Calu3 (cell line): Measurements from ENCODE around the gene C10orf95. TPM values are rescaled to one million over a fixed set of nuclear protein-coding genes. Genes with fewer than 3 reads are reported as not detected.

ENCODE experiments used
- BruUV-seq: library from RNA; stranded (reverse); fragments of 400-500 nt; replicated peaks from 2 replicates; lab custom pipeline; 2021; lab: Mats Ljungman, UMichigan
- CTCF ChIA-PET: fragments of 300-600 bp; sonication (Branson Sonifier 250); formaldehyde crosslinking; loops from one replicate; lab custom pipeline; 2022; ENCODE audit warnings: antibody characterized with exemption; lab: Charles Lee
- DNase-seq: peaks from one replicate; pipeline ENCODE4 v3.0.0; 2022
- H3K27ac Mint-ChIP-seq: one replicate; pipeline ENCODE4 v1.8.0; 2022; ENCODE audit warnings: mixed read lengths; ENCODE audit not compliant: unreplicated experiment
- H3K27me3 Mint-ChIP-seq: one replicate; pipeline ENCODE4 v1.8.0; 2022; ENCODE audit warnings: mixed read lengths; ENCODE audit not compliant: unreplicated experiment
- H3K36me3 Mint-ChIP-seq: one replicate; pipeline ENCODE4 v1.8.0; 2022; ENCODE audit warnings: mild to moderate bottlenecking, moderate library complexity, mixed read lengths; ENCODE audit not compliant: insufficient read depth, unreplicated experiment
- H3K4me1 Mint-ChIP-seq: one replicate; pipeline ENCODE4 v1.8.0; 2022; ENCODE audit warnings: mild to moderate bottlenecking, low read depth, mixed read lengths; ENCODE audit not compliant: unreplicated experiment
- H3K4me3 Mint-ChIP-seq: one replicate; pipeline ENCODE4 v1.8.0; 2022; ENCODE audit warnings: mild to moderate bottlenecking, low read depth, moderate library complexity, mixed read lengths; ENCODE audit not compliant: unreplicated experiment
- H3K9me3 Mint-ChIP-seq: one replicate; pipeline ENCODE4 v1.8.0; 2022; ENCODE audit warnings: low read depth, mixed read lengths; ENCODE audit not compliant: unreplicated experiment
- intact Hi-C: fragments of 100-400 bp; cut with micrococcal nuclease; formaldehyde crosslinking; loops from one replicate; pipeline ENCODE4 v1.10.0; 2022; ENCODE audit not compliant: unreplicated experiment
- total RNA-seq: library from RNA; stranded (reverse); gene quantifications from 2 replicates; pipeline ENCODE4 v1.2.3, GENCODE V29; 2022
- TF ChIP-seq, protein P1 (sequence below): fragments of 200-600 bp; IDR thresholded peaks from one replicate; pipeline ENCODE4 v1.8.0; 2022; ENCODE audit warnings: antibody characterized with exemption; ENCODE audit not compliant: unreplicated experiment

Gene C10orf95
- total RNA-seq, 1 experiment from 2014 or later: 0.57 TPM

DNA sequence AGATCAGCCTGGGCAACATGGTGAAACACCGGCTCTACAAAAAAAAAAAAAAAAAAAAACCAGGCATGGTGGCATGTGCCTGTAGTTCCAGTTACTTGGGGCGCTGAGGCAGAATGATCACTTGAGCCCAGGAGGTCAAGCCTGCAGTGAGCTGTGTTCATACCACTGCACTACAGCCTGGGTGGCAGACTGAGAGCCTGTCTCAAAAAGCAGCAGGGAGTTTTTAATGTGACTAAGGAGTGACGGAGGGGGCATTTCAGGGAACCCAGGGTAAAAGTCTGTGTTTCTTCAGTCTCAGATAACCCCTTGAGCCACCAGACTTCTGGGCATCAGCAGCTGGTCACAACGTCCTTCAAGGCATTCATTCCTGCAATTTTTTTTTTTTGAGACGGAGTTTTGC, 2.2 kb upstream of the C10orf95 start:
- TF ChIP-seq, protein P1, sequence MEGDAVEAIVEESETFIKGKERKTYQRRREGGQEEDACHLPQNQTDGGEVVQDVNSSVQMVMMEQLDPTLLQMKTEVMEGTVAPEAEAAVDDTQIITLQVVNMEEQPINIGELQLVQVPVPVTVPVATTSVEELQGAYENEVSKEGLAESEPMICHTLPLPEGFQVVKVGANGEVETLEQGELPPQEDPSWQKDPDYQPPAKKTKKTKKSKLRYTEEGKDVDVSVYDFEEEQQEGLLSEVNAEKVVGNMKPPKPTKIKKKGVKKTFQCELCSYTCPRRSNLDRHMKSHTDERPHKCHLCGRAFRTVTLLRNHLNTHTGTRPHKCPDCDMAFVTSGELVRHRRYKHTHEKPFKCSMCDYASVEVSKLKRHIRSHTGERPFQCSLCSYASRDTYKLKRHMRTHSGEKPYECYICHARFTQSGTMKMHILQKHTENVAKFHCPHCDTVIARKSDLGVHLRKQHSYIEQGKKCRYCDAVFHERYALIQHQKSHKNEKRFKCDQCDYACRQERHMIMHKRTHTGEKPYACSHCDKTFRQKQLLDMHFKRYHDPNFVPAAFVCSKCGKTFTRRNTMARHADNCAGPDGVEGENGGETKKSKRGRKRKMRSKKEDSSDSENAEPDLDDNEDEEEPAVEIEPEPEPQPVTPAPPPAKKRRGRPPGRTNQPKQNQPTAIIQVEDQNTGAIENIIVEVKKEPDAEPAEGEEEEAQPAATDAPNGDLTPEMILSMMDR: no peak
- Mint-ChIP-seq H3K36me3 (peaks cover 35% of the 10 kb centered on the region), H3K27me3 (no peaks in the 10 kb centered on the region), H3K27ac (no peak overlapping the region), H3K4me1 (no peaks in the 10 kb centered on the region), H3K9me3 (no peaks in the 10 kb centered on the region), H3K4me3 (no peak overlapping the region)
- BruUV-seq: no TSS peak
- CTCF ChIA-PET: no interaction called here
- no peak for DNase-seq
- intact Hi-C loops: no loop called here

DNA sequence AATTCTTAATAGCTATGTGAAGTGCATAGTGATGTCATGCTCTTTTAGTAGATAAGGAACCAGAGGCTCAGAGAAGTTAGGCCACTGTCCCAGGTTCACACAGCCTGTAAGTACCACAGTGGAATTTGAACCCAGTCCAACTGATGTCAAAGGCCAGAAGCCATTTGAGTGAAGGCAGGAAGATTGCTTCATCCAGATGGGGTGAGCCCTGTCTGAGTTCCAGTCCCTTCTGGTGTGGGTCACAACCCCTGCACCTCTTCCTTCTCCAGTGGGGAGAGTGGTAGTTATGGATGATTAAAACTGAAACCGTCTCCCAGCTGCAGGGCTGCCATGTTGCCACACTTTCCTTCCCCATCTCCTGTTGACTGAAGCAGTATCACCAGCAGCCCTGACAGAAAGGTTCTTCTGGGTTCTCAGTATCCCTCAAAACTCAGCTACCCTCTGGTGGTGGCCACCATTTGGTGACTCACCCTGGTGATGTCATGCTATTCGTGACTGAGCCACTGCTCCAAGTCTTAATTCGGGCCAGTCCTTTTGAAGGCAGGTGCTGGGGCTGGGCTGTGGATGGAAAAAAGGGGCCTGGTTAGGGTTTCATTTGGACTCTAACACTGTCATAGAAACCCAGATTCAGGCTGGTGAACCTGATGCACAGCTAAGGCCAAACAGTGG, 1.5 kb upstream of the C10orf95 start:
- Mint-ChIP-seq H3K4me3 (no peak overlapping the region), H3K9me3 (no peaks in the 10 kb centered on the region), H3K4me1 (no peaks in the 10 kb centered on the region), H3K36me3 (peaks cover 31% of the 10 kb centered on the region), H3K27ac (no peak overlapping the region), H3K27me3 (no peaks in the 10 kb centered on the region)
- CTCF ChIA-PET: no interaction called here
- DNase-seq: no peak
- no TSS peak for BruUV-seq
- intact Hi-C loops: no loop called here
- TF ChIP-seq, protein P1: no peak

DNA sequence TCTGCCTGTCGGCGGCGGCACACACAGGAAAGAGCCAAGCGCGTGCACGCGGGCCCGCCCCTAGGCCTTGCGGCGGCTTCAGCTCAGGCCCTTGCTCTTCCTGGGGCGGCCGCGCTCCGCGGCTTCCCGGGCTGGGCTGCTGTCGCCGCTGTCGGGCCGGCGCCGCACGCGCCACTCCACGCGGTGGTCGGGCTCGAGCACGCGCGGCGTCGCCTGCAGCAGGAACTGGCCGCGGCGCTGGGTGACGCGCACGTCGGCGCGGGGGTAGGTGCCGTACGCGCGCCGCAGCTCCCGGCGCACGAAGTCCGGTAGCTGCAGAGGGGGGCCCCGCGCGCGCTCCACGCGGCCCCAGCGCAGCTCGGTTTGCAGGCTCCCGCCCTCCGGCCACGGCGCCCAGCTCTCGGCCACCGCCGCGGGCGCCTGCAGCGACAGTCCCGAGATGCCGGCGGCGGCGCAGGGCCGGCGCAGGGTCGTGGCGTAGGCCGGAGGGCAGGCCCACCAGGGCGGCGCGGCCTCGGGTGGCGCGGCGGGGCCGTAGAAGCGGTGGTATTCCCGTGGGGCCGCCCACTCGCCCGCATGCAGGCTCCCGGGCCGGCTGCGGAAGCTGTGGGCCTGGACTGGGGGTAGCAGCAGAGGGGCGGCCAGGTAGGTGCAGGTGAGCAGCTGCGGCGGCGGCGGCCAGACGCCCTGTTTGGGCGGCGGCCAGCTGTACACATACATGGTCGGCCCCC, 804 bp downstream of the C10orf95 start:
- CTCF ChIA-PET: interaction anchor here (0.7 to 1.6 kb wide), 4 partner anchors 12 to 103 kb away, joined by 3 to 5 read pairs (median 3); partner anchors contain the start of genes CUEDC2 and FBXL15
- intact Hi-C loops: no loop called here
- no peaks in the 10 kb centered on the region for H3K4me1 Mint-ChIP-seq
- DNase-seq: peak; percentile 84
- H3K9me3 Mint-ChIP-seq: no peaks in the 10 kb centered on the region
- no peaks in the 10 kb centered on the region for H3K27me3 Mint-ChIP-seq
- TF ChIP-seq, protein P1: no peak
- no TSS peak for BruUV-seq
- H3K4me3 Mint-ChIP-seq: peak overlapping the region; percentile 78
- peaks cover 31% of the 10 kb centered on the region for H3K36me3 Mint-ChIP-seq
- peak overlapping the region; percentile 60 for H3K27ac Mint-ChIP-seq

DNA sequence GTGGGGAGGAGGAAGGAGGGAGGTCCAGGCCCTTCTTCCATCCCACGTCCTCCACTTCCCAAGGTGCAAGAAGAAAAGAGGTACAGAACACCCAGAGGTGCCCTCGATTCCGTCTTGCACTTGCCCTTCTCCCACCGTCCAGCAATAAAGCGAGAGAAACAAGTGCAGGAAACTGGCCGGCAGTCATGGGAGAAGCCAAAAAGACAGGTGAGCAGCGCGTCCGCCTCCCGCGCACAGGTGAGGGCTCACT, 1.3 kb downstream of the C10orf95 start:
- no peaks in the 10 kb centered on the region for H3K4me1 Mint-ChIP-seq
- no TSS peak for BruUV-seq
- peaks cover 31% of the 10 kb centered on the region for H3K36me3 Mint-ChIP-seq
- no peaks in the 10 kb centered on the region for H3K9me3 Mint-ChIP-seq
- TF ChIP-seq, protein P1: no peak
- DNase-seq: no peak
- H3K4me3 Mint-ChIP-seq: peak overlapping the region; percentile 78
- no peaks in the 10 kb centered on the region for H3K27me3 Mint-ChIP-seq
- peak overlapping the region; percentile 60 for H3K27ac Mint-ChIP-seq
- CTCF ChIA-PET: interaction anchor here (1.3 to 1.6 kb wide), 2 partner anchors 12 to 29 kb away, joined by 3 to 5 read pairs; partner anchors contain the start of gene FBXL15
- intact Hi-C loops: no loop called here
